Measurements from ENCODE around the gene VAMP3.
A peak's percentile ranks its signal among the peaks of the same experiment; 100 is the strongest.
"Not testable (repeated sequence)": the region's sequence is repeated elsewhere in the genome, so short reads cannot be mapped to it uniquely, and the experiment has no call there.

VAMP3 gene

GRCh38 chr1:7769673-7770412, 1.3 kb upstream of the VAMP3 start:
- no peak for DNase-seq

- no peak for DNase-seq
Observed at GRCh38 chr1:7770669-7770996, 463 bp upstream of the VAMP3 start.

GRCh38 chr1:7771823-7772299, 765 bp downstream of the VAMP3 start:
- DNase-seq = no peak

- no peak for DNase-seq
Observed at GRCh38 chr1:7777591-7777990, 6.5 kb downstream of the VAMP3 start.

- DNase-seq = no peak
Observed at GRCh38 chr1:7778133-7778628, 7.1 kb downstream of the VAMP3 start.

GRCh38 chr1:7780976-7781375, 9.9 kb downstream of the VAMP3 start:
- no peak for DNase-seq

GRCh38 chr1:7781501-7781900, 10.4 kb downstream of the VAMP3 start:
- no peak for DNase-seq

GRCh38 chr1:7781923-7782495, 10.9 kb downstream of the VAMP3 start:
- DNase-seq = no peak

GRCh38 chr1:7783178-7783711, 12.1 kb downstream of the VAMP3 start:
- peak; percentile 59 for DNase-seq

- DNase-seq = peak; percentile 96
Observed at GRCh38 chr1:7783826-7784491, 12.9 kb downstream of the VAMP3 start, which contains the start of gene PER3. Gene PER3, plus strand, starts transcription at chr1:7784291. Its CDS starts 587 bp downstream, at chr1:7784878.

GRCh38 chr1:7784492-7785071, 13.5 kb downstream of the VAMP3 start:
- DNase-seq = peak; percentile 71

GRCh38 chr1:7785108-7785507, 14.0 kb downstream of the VAMP3 start:
- no peak for DNase-seq

GRCh38 chr1:7786795-7787194, 15.7 kb downstream of the VAMP3 start:
- no peak for DNase-seq

GRCh38 chr1:7789828-7790227, 18.7 kb downstream of the VAMP3 start:
- no peak for DNase-seq

- not testable (repeated sequence) for DNase-seq
Observed at GRCh38 chr1:7791027-7791426, 19.9 kb downstream of the VAMP3 start.

- no peak for DNase-seq
Observed at GRCh38 chr1:7795406-7795805, 24.3 kb downstream of the VAMP3 start.

GRCh38 chr1:7805460-7805859, 34.4 kb downstream of the VAMP3 start:
- no peak for DNase-seq

- no peak for DNase-seq
Observed at GRCh38 chr1:7808253-7808844, 37.3 kb downstream of the VAMP3 start.

- DNase-seq = no peak
Observed at GRCh38 chr1:7809742-7810141, 38.6 kb downstream of the VAMP3 start.

- no peak for DNase-seq
Observed at GRCh38 chr1:7810395-7810794, 39.3 kb downstream of the VAMP3 start.

GRCh38 chr1:7811476-7811875, 40.4 kb downstream of the VAMP3 start:
- DNase-seq = no peak

- DNase-seq = no peak
Observed at GRCh38 chr1:7813677-7814373, 42.7 kb downstream of the VAMP3 start.
